Measurements from ENCODE around the gene GRIN2C. TPM values are rescaled to one million over a fixed set of nuclear protein-coding genes. Genes with fewer than 3 reads are reported as not detected.

GRIN2C gene
- total RNA-seq, 1 donor = under 0.01 TPM

DNA sequence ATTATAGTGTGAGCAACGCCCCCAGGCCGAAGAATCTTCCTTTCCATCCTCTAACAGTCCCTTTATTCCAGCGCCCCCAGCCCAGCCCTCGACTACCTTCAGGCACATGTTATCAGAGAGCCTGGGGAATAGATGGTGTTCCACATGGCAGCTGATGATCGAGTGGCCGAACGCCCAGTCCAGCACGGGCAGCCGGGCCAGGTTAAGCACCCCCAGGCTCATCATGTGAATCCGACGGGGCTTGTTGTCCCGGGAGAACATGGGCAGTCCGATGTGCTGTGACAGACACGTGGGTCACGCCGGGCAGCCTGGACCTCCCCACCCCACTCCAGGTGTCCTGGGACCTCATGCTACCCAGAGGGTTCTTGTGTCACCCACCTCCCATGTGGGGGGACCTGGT lies 19.6 kb upstream of the GRIN2C start:
- H3K4me3 ChIP-seq (ENCODE audit: low read depth, low read length) = no peak overlapping the region
- TF ChIP-seq, protein P1, sequence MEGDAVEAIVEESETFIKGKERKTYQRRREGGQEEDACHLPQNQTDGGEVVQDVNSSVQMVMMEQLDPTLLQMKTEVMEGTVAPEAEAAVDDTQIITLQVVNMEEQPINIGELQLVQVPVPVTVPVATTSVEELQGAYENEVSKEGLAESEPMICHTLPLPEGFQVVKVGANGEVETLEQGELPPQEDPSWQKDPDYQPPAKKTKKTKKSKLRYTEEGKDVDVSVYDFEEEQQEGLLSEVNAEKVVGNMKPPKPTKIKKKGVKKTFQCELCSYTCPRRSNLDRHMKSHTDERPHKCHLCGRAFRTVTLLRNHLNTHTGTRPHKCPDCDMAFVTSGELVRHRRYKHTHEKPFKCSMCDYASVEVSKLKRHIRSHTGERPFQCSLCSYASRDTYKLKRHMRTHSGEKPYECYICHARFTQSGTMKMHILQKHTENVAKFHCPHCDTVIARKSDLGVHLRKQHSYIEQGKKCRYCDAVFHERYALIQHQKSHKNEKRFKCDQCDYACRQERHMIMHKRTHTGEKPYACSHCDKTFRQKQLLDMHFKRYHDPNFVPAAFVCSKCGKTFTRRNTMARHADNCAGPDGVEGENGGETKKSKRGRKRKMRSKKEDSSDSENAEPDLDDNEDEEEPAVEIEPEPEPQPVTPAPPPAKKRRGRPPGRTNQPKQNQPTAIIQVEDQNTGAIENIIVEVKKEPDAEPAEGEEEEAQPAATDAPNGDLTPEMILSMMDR (IDR thresholded peaks at IDR 0.05; ENCODE audit: insufficient read depth, low read depth, low read length) = no peak
- DNase-seq (ENCODE audit: low read depth) = no peak

DNA sequence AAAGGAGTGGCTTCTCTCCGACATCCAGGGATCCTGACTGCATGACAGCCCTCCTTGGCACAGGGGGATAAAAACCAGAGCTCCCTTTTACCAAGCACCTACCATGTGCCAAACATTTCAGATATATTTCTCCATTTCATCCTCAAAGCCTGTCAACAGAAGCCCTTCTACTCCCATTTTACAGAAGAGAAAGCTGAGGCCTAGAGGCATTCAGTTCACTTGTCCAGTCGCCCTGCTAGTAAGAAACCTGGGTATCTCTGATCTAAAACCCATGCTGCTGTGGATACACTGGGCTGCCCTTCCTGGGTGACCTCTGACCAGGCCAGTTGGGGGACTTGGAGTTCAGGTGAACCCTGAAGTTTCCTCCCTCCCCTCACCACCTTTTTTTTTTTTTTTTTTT lies 19.0 kb upstream of the GRIN2C start:
- H3K4me3 ChIP-seq (ENCODE audit: low read depth, low read length) = no peak overlapping the region

DNA sequence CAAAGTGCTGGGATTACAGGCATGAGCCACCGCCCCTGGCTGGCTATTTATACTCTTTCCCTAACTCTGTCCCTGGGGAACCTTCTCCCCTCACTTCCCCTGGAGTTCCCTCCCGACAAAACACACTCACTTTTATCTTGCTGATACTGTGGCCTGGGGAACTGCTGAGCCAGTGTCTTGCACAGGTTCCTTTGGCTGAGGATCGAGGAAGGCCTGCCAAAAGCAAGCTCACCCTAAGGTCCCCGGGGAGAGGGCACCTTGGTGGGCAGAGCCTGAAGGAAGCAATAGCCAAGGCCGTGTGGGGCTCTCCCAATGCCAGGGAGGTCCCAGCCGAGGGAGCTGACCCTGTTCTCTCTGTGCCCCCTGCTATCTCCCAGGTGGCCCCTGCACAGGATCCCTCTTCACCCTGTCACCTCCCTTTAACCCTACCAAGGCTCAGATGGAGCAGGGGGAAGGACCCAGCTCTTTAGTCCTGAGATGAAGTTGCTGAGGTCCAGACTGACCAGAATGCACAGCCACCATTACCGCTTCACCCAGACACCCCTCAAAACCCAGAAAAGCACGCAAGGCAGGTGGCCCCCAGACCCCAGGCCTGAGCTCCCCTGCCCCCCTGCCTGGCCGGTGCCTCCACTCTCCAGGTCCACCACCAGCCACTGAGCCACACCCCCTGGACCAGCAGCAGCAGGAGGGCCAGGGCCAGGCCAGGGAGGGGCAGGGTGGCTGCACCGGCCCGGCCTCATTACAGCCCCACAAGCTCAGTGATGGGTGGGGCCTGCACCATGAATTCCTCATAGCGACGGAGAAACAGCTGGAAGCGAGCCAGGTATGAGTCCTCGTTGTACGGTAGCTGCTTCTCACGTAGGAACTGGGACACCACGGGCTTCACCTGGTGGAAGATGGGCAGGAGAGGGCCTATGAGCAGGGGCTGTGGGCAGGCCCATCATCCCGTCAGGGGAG lies 18.2 kb upstream of the GRIN2C start:
- TF ChIP-seq, protein P1 (IDR thresholded peaks at IDR 0.05; ENCODE audit: insufficient read depth, low read depth, low read length) = no peak
- peak; percentile 12 for DNase-seq (ENCODE audit: low read depth)
- H3K4me3 ChIP-seq (ENCODE audit: low read depth, low read length) = no peak overlapping the region

More for the DNA sequence above, 19.0 kb upstream of the GRIN2C start:
- DNase-seq (ENCODE audit: low read depth) = no peak
- TF ChIP-seq, protein P1 (IDR thresholded peaks at IDR 0.05; ENCODE audit: insufficient read depth, low read depth, low read length) = no peak

GRCh38 chr17:74875977-74876593 lies 16.4 kb upstream of the GRIN2C start:
- H3K4me3 ChIP-seq (ENCODE audit: low read depth, low read length) = no peak overlapping the region
- TF ChIP-seq, protein P1 (IDR thresholded peaks at IDR 0.05; ENCODE audit: insufficient read depth, low read depth, low read length) = no peak
- DNase-seq (ENCODE audit: low read depth) = no peak

- TF ChIP-seq, protein P1 (IDR thresholded peaks at IDR 0.05; ENCODE audit: insufficient read depth, low read depth, low read length) = no peak
- H3K4me3 ChIP-seq (ENCODE audit: low read depth, low read length) = no peak overlapping the region
- DNase-seq (ENCODE audit: low read depth) = no peak
These were observed 15.7 kb upstream of the GRIN2C start for GRCh38 chr17:74875155-74875976.

DNA sequence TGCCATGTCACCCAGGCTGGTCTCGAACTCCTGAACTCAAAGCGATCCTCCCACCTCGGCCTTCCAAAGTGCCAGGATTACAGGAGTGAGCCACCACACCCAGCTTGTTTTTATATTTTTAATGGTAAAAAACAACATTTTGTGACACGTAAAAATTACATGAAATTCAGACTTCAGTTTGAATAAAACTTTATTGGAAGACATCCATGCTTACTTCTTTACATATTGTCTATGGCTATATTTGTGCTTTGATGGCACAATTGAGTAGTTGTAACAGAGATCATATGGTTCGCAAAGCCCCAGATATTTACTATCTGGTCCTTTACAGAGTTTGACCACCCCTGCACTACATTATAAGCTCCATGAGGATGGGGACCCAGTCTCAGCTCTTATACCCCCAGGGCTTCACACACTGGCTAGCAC lies 14.9 kb upstream of the GRIN2C start:
- DNase-seq (ENCODE audit: low read depth) = no peak
- TF ChIP-seq, protein P1 (IDR thresholded peaks at IDR 0.05; ENCODE audit: insufficient read depth, low read depth, low read length) = no peak

More for the DNA sequence above, 14.9 kb upstream of the GRIN2C start:
- H3K4me3 ChIP-seq (ENCODE audit: low read depth, low read length) = no peak overlapping the region
